GM19238 (cell line): ENCODE results near the gene GYS2.
"Not testable (repeated sequence)": the region's sequence is repeated elsewhere in the genome, so short reads cannot be mapped to it uniquely, and the experiment has no call there.

Experiments
- DNase-seq: peaks from one replicate; pipeline ENCODE4 v3.0.0; 2011; ENCODE audit warnings: low spot score; ENCODE audit not compliant: insufficient read length

Gene GYS2

DNA sequence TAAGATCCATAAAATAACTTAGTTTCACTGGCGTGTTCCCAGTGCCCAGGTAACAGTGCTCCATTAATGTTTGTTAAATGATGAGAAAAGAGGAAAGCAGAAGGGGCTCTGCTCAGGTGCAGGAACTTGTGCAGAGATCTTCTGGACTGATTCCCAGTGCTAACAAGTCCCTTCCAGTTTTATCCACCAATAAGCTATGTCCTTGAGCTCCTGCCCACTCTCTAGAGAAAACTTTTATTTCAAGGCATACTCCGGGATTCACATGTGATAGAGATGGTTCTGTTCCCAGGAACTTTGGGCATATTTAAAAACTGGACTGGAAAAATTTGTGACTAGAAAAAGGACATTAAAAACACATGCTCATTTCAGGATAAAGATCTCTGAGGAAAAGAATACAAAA lies 1.9 kb downstream of the GYS2 start:
- DNase-seq: no peak

DNA sequence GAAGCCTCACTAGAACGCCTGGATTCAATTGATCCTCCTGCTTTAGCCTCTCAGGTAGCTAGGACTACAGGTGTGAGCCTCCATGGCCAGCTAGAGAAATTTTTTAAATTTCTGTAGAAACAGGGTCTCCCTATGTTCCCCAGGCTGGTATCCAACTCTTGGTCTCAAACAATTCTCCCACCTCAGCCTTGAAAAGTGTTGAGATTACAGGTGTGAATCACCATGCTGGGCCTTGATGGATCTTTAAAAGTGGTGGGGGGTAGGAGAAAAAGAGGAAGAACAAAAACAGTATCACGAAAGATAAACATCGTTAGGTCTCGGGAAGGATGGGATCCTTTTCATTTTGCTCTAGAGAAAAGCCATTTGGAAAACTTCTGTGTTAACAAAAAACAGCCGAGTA lies 4.5 kb downstream of the GYS2 start:
- DNase-seq: no peak

DNA sequence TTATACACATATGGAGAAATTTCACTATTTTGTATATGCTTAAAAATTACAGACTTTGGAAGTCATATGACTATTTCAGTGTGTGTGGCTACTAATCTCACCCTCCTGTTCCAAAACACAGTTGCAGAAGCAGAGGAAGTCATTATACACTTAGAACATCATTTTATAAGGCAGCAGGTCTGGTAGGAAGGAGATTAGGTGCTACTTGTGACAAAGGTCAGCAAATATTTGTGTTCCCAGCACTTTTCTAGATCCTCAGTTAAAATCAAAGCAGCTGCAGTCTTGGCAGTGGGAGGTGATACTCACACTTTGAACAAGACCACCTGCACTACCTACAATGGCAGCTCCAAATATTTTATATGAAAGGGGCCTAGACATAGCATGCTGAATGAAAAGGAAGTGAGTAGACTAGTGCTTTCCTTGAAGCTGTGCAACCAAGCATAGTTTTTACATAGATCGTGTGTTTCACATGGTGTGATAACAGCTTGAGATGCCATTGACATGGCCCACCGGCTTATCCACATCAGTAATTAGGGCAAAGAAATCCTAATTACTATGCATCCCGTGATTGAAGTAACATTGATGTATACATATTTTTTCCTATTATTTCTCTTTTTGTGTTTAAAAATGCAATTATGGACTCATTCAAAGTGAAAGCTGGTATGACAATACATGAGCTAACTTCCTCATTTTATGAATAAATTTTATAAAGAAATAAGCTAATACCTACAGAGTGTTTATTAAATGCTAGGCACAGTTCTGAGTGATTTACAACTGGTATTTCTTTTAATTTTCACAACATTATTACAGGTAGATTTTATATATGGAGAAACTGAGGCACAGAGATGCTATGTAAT lies 5.3 kb downstream of the GYS2 start:
- no peak for DNase-seq

DNA sequence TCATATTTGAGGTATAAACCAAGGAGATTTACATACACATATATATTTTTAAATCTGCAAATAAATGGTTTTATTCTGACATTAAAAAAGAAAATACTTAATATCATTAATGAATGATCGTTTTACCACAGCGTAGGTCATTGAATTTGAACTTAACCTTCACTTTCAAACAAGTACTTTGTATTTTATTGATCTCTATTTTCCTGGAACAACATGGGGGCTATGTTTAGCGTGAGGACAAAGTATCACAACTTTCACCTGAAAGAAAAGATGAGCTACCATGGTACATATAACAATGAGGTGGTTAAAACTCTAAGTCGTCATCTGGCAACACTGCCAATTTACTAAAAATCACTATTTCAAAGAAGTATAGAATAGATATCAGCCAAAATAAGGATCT lies 6.0 kb downstream of the GYS2 start:
- DNase-seq: no peak

DNA sequence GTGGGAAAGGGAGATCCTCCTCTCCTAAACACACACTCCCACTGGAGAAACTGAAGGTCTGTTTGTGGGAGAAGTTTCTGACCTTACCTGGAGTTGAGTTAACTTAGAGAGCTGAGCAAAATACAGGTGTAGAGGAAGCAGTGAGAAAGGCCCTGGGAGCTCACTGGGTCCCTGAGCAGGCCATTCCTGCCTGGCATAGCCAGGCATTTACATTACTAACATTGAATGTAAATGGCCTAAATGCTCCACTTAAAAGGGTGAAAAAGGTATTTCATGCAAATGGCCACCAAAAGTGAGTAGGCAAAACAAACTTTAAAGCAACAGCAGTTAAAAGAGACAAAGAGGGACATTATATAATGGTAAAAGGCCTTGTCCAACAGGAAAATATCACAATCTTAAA lies 9.3 kb downstream of the GYS2 start:
- DNase-seq: not testable (repeated sequence)

DNA sequence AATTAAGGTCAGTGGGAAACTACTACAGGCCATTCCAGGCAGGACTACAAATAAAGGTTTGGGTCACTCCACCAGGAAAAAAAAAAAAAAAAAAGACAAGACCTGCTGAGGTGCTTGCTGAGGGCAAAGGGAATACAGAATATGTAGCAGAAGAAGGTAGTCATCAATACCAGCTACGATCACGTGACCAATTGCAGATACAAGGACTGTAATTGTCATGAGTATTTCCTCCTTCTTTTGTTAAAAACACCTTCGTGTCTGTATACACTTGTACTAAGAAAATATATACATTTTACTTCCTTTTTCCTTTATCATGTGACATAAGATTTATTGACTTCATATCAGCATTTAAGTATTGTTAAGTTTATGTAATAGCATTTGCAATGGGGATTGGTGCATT lies 19.2 kb downstream of the GYS2 start:
- DNase-seq: no peak

DNA sequence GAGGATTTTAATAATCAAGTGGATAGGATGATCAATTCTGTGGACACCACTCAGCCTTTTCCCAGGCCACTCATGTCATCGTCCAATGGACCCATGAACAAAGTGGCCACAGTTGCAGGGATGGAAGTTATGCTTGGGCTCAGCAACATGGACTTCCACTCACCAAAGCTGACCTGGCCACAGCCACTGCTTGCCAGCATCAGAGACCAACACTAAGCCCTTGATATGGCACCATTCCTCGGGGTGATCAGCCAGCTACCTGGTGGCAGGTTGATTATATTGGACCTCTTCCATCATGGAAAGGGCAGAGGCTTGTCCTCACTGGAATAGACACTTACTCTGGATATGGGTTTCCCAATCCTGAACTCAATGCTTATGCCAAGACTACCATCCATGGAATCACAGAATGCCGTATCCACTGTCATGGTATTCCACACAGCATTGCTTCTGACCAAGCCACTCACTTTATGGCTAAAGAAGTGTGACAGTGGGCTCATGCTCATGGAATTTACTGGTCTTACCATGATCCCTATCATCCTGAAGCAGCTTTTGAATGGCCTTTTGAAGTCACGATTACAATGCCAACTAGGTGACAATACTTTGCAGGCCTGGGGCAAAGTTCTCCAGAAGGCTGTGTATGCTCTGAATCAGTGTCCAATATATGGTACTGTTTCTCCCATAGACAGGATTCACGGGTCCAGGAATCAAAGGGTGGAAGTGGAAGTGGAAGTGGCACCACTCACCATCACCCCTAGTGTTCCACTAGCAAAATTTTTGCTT lies 20.1 kb downstream of the GYS2 start:
- DNase-seq: not testable (repeated sequence)

DNA sequence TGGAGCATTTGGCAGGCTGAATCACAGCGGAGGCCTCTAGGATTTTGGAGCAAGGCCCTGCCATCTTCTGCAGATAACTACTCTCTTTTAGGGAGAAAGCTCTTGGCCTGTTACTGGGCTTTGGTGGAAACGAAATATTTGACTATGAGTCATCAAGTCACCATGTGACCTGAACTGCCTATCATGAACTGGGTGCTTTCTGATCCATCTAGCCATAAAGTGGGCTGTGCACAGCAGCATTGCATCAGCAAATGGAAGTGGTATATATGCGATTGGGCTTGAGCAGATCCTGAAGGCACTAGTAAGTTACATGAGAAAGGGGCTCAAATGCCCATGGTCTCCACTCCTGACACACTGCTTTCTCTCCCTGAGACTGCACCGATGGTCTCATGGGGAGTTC lies 21.1 kb downstream of the GYS2 start:
- no peak for DNase-seq

DNA sequence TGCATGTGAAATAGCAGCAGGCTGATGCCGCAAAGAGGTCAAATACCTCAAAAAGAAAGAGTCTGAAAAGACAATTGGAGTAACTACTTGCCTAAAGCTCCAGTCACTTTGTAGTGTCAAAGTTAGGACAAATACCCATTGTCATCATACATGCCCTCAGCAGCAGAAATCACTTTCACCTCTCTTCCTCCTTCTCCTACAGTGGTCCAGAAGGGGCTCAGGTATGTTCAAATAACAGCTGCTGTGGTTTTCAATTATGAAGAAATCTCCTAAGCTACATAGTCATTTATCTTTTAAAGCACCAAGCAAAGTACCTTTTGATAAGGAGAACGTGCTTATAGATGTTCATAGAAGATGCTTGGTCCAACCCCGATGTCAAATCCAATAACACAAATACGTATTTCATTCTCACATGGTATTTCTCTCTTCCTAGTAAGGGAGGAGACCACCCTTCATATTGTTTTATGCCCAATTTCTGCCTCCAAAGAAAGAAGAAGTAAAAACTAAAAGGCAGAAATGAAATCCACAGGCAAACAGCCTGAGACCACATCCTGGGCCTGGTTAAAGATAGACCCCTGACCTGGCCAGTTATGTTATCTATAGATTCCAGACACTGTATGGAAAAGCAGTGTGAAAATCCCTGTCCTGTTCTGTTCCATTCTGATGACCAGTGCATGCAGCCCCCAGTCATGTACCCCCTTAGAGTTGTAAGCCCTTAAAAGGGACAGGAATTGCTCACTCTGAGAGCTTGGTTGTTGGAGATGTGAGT lies 23.7 kb downstream of the GYS2 start:
- no peak for DNase-seq

DNA sequence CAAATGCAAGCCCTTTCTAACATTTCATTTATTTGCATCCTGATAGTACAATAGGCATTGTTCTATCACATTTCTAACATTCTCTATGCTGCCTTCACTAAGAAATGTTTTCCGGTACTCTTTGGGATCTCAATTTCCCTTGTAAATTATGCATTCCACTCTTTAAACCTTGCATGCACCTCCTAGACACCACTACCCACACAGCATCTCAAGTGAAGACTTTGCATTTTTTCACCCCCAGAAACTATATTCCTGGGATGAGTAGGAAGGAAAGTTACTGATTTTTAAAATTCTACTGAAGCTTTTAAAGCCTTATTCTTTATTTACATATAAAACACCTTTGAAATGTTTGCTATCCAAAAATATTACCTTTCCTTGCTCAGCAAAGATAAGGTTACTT lies 27.1 kb downstream of the GYS2 start:
- DNase-seq: no peak

DNA sequence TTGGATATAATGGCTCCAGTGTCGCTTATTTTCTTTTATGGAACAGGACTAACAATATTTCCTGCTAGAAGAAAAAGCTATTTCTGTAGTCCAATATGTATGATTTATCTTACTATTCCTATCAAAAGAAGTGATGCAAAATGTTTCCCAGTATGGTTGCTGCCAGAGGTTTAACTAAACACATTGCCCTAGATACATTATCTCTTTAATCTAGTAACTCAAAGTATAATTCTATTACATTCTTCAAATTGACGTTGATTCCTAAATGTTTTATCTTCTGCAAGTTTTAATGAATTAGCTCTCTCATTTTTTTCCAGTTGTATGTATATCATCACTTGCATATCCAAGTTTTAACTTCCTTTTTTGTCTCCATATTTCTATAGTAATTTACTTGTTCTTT lies 28.2 kb downstream of the GYS2 start:
- DNase-seq: no peak

DNA sequence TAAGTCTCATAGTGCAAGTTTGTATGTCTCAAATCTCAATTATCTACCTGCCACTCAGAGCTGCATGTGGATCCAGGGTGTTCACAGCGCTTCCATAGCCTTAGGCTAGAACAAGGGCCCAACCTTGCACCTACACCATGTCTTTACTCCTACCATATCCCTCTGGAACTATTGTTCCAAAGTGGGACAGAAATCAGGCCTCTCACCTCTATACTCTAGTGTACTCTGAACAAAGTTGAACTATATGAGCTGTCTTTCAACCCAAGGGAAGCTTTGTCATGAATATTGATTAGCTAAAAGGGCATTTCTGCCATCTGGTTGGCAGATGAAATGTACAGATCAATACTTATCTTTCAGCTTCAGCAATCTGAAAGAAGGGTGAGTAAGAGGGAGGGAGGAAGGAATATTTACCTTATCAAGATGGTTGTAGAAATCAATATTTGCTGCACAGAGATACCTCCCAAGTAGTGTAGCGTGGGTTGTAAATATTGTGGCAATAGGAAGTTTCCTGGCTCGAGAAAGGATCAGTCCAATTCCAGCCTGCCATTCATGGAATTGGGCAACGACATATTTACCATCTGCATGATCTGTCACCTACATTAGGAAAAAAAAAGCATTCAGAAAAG lies 30.8 kb downstream of the GYS2 start:
- DNase-seq: no peak

DNA sequence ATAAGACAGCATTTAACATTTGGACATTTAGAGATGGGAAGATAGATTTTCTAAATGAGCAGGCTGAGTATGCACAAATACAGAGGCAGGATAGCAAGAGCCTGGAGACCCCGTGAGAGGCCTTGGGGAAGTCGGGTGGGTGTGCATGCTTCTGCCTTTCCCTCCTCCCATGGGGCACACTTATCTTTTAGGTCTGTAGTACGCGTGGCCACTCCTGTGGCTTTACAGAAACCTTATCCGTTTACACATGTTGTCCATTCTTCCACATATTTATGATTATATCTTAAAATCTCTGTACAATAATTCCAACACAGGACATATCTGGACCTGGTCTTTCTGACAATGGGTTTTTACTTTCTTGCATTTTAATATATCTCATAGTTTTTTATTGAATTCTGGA lies 33.6 kb downstream of the GYS2 start:
- DNase-seq: no peak

DNA sequence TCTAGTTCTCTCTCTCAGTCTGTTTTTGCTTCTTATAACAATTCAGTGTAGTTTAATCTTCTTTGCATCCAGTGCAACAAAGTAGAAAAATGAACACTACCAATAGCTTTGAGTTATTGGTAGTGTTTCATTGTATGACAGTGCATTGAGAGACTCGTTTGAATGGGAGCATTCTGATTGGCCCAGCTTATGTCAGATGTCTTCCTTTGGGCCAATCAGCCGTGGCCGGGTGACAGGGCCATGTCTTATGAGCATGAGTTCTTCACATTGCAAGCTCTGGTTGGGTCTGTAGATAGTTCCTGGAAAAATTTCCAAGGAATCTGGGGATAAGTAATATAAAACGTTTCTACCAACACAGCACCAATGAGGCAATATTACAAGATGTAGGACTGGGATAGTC lies 36.5 kb downstream of the GYS2 start:
- no peak for DNase-seq

DNA sequence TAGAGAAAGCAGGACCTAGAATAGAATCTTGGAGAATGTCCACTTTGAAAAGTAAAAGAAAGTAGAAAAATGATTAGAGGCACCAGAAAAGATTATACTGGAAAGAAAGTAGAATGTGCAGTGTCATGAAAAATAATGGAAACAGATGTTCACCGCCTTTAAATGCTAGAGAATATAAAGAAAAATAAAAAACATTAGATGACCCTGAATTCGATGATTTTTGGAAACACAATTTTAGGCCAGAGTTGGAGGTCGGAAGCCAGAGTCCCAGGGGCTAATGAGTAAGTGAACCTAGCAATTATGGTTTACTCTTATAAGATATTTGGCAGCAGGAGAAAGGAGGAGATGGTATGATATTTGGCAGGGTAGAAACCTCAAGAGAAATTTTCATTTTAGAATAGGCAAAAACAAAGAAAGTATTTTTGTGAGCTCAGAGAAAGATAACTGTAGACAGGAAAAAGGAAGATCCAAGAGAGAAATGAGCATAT lies 37.7 kb downstream of the GYS2 start:
- no peak for DNase-seq

DNA sequence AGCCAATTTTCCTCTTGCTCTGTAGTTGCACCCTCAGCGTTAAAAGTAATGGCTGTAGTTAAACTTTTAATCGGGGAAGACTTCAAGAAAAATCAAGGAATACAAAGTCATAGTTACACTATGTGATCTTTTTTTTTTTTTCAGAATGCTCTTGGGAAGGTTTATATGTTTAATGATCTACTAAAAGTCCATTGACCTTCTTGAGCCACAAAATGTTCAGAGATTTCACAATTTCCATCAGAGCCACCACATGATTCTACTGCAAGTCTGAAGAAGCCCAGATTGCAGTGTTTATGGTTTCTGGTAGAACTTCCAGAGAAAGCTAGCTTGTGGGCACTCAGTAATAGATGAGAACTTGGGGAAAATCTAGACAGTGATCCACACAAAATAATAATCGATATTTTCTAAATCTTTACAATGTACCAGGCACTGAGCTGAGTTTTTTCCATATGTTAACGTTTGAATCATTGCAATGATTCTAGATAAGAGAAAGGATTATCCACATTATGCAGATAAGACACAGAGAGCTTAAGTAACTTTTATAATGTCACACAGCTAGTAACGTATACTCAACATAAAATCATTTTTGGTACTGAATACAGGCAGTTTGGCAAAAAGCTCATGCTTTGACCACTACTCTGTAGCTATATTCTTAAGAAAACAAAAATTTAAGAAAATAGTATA lies 38.3 kb downstream of the GYS2 start:
- DNase-seq: no peak

DNA sequence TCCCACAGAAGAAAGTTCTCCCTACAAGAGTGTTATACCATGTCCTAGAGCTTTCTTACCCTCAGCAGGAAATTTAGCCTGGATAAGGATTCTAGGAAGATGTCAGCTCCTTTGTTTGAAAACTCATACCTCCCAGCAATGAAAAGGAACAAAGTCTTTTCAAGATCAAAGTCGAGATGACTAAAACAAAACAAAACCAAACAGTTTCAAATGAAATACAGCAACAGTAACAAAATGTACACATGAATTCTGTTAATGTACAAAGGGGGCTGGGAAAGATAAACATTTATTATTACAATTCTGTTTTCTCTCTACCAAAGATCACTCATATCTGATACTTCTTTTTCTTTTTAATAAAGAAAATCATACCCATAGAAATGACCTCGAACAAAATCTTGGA lies 41.8 kb downstream of the GYS2 start:
- DNase-seq: no peak

DNA sequence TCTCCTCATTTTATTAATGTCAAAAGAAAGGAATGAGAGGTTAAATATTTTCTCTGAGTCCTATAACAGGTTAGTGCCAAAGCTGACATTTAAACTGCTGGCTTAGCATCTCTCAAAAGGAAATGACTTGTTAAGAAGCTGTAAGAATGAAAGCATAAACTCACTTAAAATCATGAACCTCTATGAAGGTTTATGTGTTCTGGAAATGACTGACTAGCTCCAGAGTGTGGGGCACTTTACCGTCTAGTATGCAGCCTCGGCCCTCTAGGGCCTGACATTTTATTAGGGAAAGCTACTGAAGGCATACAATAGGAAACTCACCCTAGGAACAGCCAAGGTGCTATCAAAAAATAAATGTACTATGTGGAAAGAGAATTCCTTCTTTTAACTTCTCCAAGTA lies 43.5 kb downstream of the GYS2 start:
- no peak for DNase-seq

DNA sequence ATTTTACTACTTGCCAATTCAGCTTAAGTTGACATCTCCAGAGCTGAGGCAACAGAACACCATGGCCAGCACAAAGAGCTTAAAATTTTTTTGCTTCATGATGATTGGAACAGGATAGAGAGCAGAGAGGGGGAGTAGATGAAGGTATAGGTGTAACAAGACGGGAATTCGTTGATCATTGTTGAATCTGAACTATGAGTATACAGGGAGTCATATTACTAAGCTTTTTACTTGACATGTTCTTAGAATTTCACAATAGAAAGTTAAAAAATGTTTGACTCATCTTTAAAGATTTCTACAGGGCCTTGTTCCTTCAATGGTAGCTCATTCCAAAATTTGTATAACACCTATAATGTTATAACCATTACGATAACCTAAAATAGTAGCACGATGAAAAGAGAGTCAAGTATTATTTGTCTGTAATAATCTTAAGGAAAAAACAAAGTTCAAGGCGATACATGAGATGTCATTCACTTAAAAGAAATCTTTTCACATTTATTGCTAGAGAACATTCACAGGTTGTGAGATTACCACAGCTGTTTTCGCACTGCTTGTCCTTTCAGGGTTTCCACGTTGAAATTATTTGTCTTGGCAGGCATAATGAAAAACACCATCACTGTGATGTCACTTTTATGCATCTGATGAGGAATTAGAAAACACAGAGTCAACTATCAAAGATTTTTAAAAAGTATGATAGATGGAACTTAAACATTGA lies 44.6 kb downstream of the GYS2 start:
- DNase-seq: no peak

DNA sequence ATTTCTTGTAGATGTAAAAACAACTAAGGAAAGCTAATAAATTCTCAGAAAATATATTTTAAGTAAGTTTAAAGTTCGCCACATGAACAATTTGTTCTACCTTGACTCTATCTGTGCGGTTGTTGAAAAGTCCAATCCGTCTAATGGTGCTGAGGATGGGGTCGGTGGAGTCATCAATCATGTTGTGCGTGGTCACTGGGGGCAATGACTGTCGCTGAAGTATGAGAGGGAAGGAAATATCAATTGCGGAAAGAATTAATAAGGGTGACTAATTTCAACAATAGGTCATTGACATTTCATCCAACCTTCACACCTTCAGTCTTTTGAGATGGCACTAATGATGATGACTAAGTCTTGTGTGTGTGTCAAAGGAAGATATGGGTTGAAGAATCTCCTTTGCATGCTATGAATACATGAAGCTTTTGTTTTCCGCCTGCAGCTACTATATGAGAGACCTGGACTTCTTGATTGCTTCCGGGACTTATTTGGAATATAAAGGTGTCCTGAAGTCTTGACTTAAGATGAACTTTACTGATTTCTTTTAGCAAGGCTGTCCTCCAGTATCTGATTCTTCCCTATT lies 46.5 kb downstream of the GYS2 start:
- no peak for DNase-seq
